Ovary (tissue), 3 donors: ENCODE data around the gene CTBP1.

Source experiments
- POLR2A ChIP-seq: fragments of 450-650 bp; IDR thresholded peaks from one replicate; pipeline ENCODE4 v1.6.1; 2017; ENCODE audit warnings: antibody characterized with exemption, mild to moderate bottlenecking, moderate library complexity
- TF ChIP-seq, protein P1 (sequence below), 3 donors: fragments of 450-650 bp in 2 of 3; fragments of 200-600 bp in 1 of 3; IDR thresholded peaks; one replicate each; pipeline versions ENCODE4 v1.5.1 to v1.8.0; 2016 to 2022; ENCODE audit warnings: antibody characterized with exemption in 3 of 3, mild to moderate bottlenecking in 1 of 3
- donor health status: DM: no; HTN: no; CAD: no.

DNA sequence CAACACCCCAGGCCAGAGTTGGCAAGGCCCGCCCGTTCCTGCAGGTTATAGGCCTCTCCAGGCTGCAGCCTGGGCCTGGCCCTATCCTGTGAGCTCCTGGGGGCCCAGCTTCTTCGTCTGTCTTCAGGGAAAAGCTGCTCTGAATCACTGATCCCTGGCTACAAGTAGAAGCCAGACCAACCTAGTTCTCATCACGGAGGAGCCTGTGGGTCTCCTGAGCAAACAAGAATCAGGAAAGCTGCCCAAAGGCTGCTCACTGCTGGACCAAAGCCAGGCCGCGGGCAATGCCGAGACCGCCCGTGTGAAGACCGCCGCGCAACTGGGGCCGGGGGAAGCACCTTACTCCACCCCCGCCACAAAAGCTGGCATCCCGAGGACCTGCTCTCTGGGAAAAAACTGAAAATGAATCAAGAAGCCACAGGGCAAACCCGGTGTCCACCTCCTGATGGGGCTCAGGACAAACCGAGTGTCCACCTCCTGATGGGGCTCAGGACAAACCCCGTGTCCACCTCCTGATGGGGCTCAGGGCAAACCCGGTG lies 12.8 kb downstream of the CTBP1 start:
- TF ChIP-seq, protein P1, sequence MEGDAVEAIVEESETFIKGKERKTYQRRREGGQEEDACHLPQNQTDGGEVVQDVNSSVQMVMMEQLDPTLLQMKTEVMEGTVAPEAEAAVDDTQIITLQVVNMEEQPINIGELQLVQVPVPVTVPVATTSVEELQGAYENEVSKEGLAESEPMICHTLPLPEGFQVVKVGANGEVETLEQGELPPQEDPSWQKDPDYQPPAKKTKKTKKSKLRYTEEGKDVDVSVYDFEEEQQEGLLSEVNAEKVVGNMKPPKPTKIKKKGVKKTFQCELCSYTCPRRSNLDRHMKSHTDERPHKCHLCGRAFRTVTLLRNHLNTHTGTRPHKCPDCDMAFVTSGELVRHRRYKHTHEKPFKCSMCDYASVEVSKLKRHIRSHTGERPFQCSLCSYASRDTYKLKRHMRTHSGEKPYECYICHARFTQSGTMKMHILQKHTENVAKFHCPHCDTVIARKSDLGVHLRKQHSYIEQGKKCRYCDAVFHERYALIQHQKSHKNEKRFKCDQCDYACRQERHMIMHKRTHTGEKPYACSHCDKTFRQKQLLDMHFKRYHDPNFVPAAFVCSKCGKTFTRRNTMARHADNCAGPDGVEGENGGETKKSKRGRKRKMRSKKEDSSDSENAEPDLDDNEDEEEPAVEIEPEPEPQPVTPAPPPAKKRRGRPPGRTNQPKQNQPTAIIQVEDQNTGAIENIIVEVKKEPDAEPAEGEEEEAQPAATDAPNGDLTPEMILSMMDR (IDR thresholded peaks at IDR 0.05), result no peak
- no peak for TF ChIP-seq POLR2A
